ENCODE data around the gene FLVCR1.

Gene FLVCR1

GRCh38 chr1:212944229-212944901 lies 86.3 kb downstream of the FLVCR1 start:
- peak; percentile 85 for ATAC-seq
- Mint-ChIP-seq H3K27me3 (no peaks in the 10 kb centered on the region), H3K4me3 (no peak overlapping the region), H3K27ac (peak overlapping the region; percentile 55), H3K36me3 (no peaks in the 10 kb centered on the region), H3K4me1 (peaks cover 38% of the 10 kb centered on the region), H3K9me3 (no peaks in the 10 kb centered on the region)

- Mint-ChIP-seq H3K27me3 (peaks cover 2% of the 10 kb centered on the region), H3K36me3 (no peaks in the 10 kb centered on the region), H3K4me3 (no peak overlapping the region), H3K9me3 (no peaks in the 10 kb centered on the region), H3K4me1 (peaks cover 40% of the 10 kb centered on the region), H3K27ac (peak overlapping the region; percentile 55)
- no peak for ATAC-seq
Observed at GRCh38 chr1:212945056-212945455, 87.0 kb downstream of the FLVCR1 start.

GRCh38 chr1:212945463-212946160 lies 87.5 kb downstream of the FLVCR1 start:
- Mint-ChIP-seq H3K9me3 (no peaks in the 10 kb centered on the region), H3K27me3 (peaks cover 7% of the 10 kb centered on the region), H3K27ac (peak overlapping the region; percentile 22), H3K4me3 (no peak overlapping the region), H3K4me1 (peaks cover 45% of the 10 kb centered on the region), H3K36me3 (no peaks in the 10 kb centered on the region)
- ATAC-seq: no peak

GRCh38 chr1:212946872-212947271 lies 88.8 kb downstream of the FLVCR1 start:
- peak overlapping the region; percentile 22 for H3K27ac Mint-ChIP-seq
- ATAC-seq: no peak
- peaks cover 13% of the 10 kb centered on the region for H3K27me3 Mint-ChIP-seq
- no peaks in the 10 kb centered on the region for H3K36me3 Mint-ChIP-seq
- no peak overlapping the region for H3K4me3 Mint-ChIP-seq
- H3K9me3 Mint-ChIP-seq: no peaks in the 10 kb centered on the region
- H3K4me1 Mint-ChIP-seq: peaks cover 52% of the 10 kb centered on the region

Measured in stimulated activated memory B cell treated with anti-CD40 and anti-IgM and Interleukin-4, amounts not matched to agents 10 μg/mL and 1 μg/mL and 100 μg/mL, for 72 hours (primary cell).